Adipocyte (in vitro differentiated cells): ENCODE data around the gene MRTFA.
"Not testable (repeated sequence)": the region's sequence is repeated elsewhere in the genome, so short reads cannot be mapped to it uniquely, and the experiment has no call there.

ENCODE experiments used
- DNase-seq: peaks from one replicate; pipeline ENCODE4 v3.0.0-alpha.2; 2015; ENCODE audit warnings: low read depth
- H3K27me3 ChIP-seq: replicated peaks from 2 replicates; pipeline ENCODE4 v1.7.0; 2013; ENCODE audit warnings: mild to moderate bottlenecking, low read length, moderate library complexity; ENCODE audit not compliant: control insufficient read depth, insufficient read depth
- H3K36me3 ChIP-seq: 2 replicates; pipeline ENCODE4 v1.7.0; 2013; ENCODE audit warnings: low read length, mild to moderate bottlenecking, moderate library complexity; ENCODE audit not compliant: control insufficient read depth, insufficient read depth, severe bottlenecking
- H3K4me1 ChIP-seq: 2 replicates; pipeline ENCODE4 v1.7.0; 2013; ENCODE audit warnings: mild to moderate bottlenecking, low read length, moderate library complexity; ENCODE audit not compliant: control insufficient read depth, insufficient read depth
- H3K4me3 ChIP-seq: 2 replicates; pipeline ENCODE4 v1.7.0; 2013; ENCODE audit warnings: mild to moderate bottlenecking, low read length, moderate library complexity
- H3K9ac ChIP-seq: 2 replicates; pipeline ENCODE4 v1.7.0; 2013; ENCODE audit warnings: mild to moderate bottlenecking, low read length, moderate library complexity
- H3K9me3 ChIP-seq: 2 replicates; pipeline ENCODE4 v1.7.0; 2013; ENCODE audit warnings: mild to moderate bottlenecking, low read length, moderate library complexity; ENCODE audit not compliant: control insufficient read depth

Gene MRTFA

DNA sequence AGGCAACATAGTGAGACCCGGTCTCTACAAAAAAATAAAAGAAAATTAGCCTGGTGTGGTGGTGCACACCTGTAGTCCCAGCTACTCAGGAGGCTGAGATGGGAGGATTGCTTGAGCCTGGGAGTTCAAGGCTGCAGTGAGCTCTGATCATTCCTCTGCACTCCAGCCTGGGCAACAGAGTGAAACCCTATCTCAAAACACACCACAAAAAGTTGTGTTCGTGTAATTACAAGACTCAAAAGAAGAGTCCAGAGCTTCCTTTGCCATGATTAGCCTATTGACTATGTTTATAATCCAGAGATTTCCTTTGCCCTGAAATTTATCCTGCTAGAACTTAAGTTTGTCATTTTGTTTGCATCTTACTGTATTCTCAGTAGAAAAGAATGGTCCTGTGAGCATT is 245.1 kb downstream of the MRTFA start:
- Histone ChIP-seq H3K4me1 (no peaks in the 10 kb centered on the region), H3K36me3 (peaks cover 13% of the 10 kb centered on the region), H3K27me3 (no peaks in the 10 kb centered on the region), H3K9ac (no peak overlapping the region), H3K4me3 (no peak overlapping the region), H3K9me3 (no peaks in the 10 kb centered on the region)
- no peak for DNase-seq

DNA sequence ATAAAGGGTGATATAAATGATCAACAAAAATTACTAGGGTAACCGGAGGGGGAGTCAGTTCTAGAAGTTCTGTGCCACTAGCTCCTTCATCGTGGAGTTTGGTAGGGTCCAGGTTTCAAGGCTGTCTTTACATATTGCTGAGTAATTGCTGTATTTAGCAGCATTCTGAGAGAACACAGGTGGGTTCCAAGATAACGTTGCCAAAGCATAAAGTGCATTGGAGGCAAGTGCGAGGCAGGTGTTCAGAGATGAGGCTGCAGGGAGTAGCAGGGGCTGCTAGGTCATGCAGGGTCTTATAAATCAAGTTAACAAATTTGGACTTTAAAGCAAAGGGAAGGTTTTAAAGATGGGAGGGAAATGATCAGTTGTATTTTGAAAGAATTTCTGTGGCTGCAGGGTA is 248.3 kb downstream of the MRTFA start:
- Histone ChIP-seq H3K9me3 (no peaks in the 10 kb centered on the region), H3K27me3 (no peaks in the 10 kb centered on the region), H3K36me3 (no peaks in the 10 kb centered on the region), H3K4me1 (peaks cover 11% of the 10 kb centered on the region), H3K9ac (no peak overlapping the region), H3K4me3 (no peak overlapping the region)
- DNase-seq = no peak

DNA sequence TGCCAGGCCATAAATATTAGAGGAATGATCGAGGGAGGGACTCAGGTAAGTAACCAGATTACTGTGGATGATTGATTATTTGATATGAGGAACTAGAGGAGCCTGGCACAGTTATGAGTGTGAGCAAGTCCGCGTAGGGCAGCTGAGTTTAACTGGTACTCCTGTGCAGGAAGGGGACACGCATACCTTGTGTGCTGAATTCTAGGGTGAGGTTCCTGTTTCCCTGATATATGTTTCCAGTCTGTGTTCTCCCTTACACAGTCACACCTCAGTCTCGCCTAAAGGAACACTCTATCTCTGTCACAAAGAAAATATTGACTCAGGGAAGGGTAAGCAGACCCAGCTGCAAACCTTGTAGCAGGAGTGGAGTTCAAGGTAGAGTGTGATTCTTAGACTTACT is 248.8 kb downstream of the MRTFA start:
- Histone ChIP-seq H3K27me3 (no peaks in the 10 kb centered on the region), H3K4me3 (no peak overlapping the region), H3K9me3 (no peaks in the 10 kb centered on the region), H3K9ac (no peak overlapping the region), H3K36me3 (no peaks in the 10 kb centered on the region), H3K4me1 (peaks cover 11% of the 10 kb centered on the region)
- no peak for DNase-seq

GRCh38 chr22:40385036-40385782 is 251.3 kb downstream of the MRTFA start:
- Histone ChIP-seq H3K27me3 (no peaks in the 10 kb centered on the region), H3K9ac (no peak overlapping the region), H3K4me1 (peaks cover 11% of the 10 kb centered on the region), H3K9me3 (no peaks in the 10 kb centered on the region), H3K4me3 (no peak overlapping the region), H3K36me3 (no peaks in the 10 kb centered on the region)
- DNase-seq = no peak

GRCh38 chr22:40383905-40384304 is 252.6 kb downstream of the MRTFA start:
- Histone ChIP-seq H3K4me3 (no peak overlapping the region), H3K9ac (no peak overlapping the region), H3K4me1 (peaks cover 11% of the 10 kb centered on the region), H3K27me3 (no peaks in the 10 kb centered on the region), H3K9me3 (no peaks in the 10 kb centered on the region), H3K36me3 (no peaks in the 10 kb centered on the region)
- peak; percentile 18 for DNase-seq

DNA sequence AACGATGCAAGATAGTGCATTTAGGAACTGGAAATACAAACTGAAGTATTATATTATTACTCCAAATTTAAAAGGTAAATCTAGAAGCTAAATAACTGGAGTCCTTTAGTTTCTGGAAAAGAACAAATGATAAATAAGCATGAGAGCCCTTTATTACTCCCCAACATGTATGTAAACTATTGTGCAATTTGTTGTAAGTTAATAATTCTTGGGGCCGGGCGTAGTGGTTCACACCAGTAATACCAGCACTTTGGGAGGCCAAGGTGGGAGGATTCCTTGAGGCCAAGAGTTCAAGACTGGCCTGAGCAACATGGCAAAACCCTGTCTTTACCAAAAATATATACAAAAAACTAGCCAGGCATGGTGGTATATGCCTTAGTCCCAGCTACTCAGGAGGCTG is 255.1 kb downstream of the MRTFA start:
- H3K4me1 ChIP-seq = peaks cover 11% of the 10 kb centered on the region
- H3K9me3 ChIP-seq = no peaks in the 10 kb centered on the region
- H3K9ac ChIP-seq = no peak overlapping the region
- H3K36me3 ChIP-seq = no peaks in the 10 kb centered on the region
- no peak overlapping the region for H3K4me3 ChIP-seq
- H3K27me3 ChIP-seq = no peaks in the 10 kb centered on the region
- no peak for DNase-seq

- H3K4me3 ChIP-seq, H3K9ac ChIP-seq, DNase-seq, H3K27me3 ChIP-seq, H3K9me3 ChIP-seq, H3K36me3 ChIP-seq, H3K4me1 ChIP-seq: not testable (repeated sequence)
Observed at GRCh38 chr22:40378448-40378847, 258.1 kb downstream of the MRTFA start.

DNA sequence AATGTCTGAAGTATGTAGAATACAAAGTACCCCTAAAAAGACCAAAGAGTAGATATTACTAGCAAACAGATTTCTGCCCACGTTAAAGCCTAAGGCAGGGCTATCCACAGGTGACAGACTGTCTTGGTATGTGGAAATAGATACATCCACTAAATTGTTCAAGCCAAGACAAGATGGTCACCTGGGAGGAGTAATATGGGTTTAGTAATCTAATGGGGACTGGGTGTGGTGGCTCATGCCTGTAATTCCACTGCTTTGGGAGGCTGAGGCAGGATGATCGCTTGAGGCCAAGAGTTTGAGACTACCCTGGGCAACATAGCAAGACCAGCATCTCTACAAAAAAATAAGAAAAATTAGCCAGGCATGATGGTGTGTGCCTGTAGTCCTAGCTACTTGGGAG is 258.6 kb downstream of the MRTFA start:
- DNase-seq = no peak
- no peaks in the 10 kb centered on the region for H3K4me1 ChIP-seq

DNA sequence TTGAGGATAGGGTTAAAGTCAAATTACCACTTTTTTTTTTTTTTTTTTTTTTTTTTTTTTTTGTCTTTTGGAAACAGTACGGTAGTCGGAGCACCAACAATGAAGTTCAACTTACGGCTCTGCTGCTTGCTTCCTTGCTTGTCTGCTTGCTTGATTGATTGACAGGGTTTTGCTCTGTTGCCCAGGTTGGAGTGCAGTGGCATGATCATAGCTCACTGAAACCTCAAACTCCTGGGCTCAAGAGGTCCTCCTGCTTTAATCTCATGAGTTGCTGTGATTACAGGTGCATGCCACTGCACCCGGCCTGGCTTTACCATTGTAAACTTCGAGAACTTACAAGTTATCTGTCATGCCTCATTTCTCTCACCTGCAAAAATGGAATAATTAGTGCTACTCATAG is 260.4 kb downstream of the MRTFA start:
- no peaks in the 10 kb centered on the region for H3K36me3 ChIP-seq
- no peaks in the 10 kb centered on the region for H3K9me3 ChIP-seq
- H3K4me1 ChIP-seq = peaks cover 3% of the 10 kb centered on the region
- no peak for DNase-seq
- no peak overlapping the region for H3K4me3 ChIP-seq
- no peak overlapping the region for H3K9ac ChIP-seq
- no peaks in the 10 kb centered on the region for H3K27me3 ChIP-seq

More for the DNA sequence above, 258.6 kb downstream of the MRTFA start:
- H3K27me3 ChIP-seq = no peaks in the 10 kb centered on the region
- no peak overlapping the region for H3K9ac ChIP-seq
- H3K36me3 ChIP-seq = no peaks in the 10 kb centered on the region
- H3K9me3 ChIP-seq = no peaks in the 10 kb centered on the region
- no peak overlapping the region for H3K4me3 ChIP-seq

DNA sequence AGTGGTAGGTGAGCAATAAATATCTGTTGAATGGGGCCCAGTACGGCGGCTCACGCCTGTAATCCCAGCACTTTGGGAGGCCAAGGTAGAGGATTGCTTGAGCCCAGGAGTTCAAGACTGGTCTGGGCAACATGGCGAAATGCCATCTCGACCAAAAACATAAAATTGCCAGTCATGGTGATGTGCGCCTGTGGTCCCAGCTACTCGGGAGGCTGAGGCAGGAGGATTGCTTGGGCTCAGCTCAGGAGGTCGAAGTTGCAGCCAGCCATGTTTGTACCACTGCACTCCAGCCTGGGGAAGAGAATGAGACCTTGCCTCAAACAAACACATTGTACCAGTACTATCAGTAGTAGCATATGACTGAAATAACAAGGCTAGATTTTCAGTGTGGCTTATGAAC is 262.0 kb downstream of the MRTFA start:
- no peak for DNase-seq
- H3K9me3 ChIP-seq = no peaks in the 10 kb centered on the region
- H3K4me1 ChIP-seq = peaks cover 3% of the 10 kb centered on the region
- no peaks in the 10 kb centered on the region for H3K27me3 ChIP-seq
- no peak overlapping the region for H3K4me3 ChIP-seq
- H3K36me3 ChIP-seq = peaks cover 2% of the 10 kb centered on the region
- H3K9ac ChIP-seq = no peak overlapping the region

- Histone ChIP-seq H3K9me3 (no peaks in the 10 kb centered on the region), H3K4me3 (no peak overlapping the region), H3K27me3 (no peaks in the 10 kb centered on the region), H3K9ac (no peak overlapping the region), H3K36me3 (peaks cover 50% of the 10 kb centered on the region), H3K4me1 (peaks cover 3% of the 10 kb centered on the region)
- DNase-seq = no peak
Observed at GRCh38 chr22:40368836-40369235, 267.7 kb downstream of the MRTFA start.

DNA sequence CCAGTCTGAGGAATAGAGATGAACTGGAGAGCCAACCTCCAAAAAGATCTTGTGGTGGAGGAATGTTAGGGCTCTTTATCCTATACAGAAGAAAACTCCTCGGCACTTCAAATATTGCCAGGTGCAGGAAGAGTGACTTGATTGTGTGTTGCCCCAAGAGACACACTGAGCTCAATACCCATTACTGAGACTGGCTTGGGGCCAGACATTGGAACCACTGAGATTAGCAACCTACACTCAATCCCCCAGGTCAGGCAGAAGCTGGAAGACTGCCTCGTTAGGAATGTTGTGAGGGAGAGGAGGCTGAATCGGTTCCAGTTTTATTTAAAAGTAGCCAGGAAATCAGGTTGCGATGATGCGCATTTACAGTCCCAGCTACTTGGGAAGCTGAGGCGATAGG is 268.5 kb downstream of the MRTFA start:
- H3K4me3 ChIP-seq = no peak overlapping the region
- H3K4me1 ChIP-seq = peaks cover 3% of the 10 kb centered on the region
- H3K9me3 ChIP-seq = no peaks in the 10 kb centered on the region
- peaks cover 55% of the 10 kb centered on the region for H3K36me3 ChIP-seq
- no peak for DNase-seq
- no peak overlapping the region for H3K9ac ChIP-seq
- no peaks in the 10 kb centered on the region for H3K27me3 ChIP-seq
